Uterus (tissue), 4 donors: ENCODE measurements around the gene ELK3. TPM values are rescaled to one million over a fixed set of nuclear protein-coding genes. Genes with fewer than 3 reads are reported as not detected.

Source experiments
- DNase-seq, 2 donors: peaks; one replicate each; pipeline ENCODE4 v3.0.0-alpha.2; 2019 to 2020
- H3K27ac ChIP-seq, 2 donors: fragments of 200-600 bp; sonication (generic); 1 replicate in 1 of 2; 2 replicates in 1 of 2; pipeline ENCODE4 v1.5.1; 2016 to 2018
- H3K27me3 ChIP-seq, 2 donors: fragments of 200-600 bp; sonication (generic); one replicate each; pipeline ENCODE4 v1.5.1; 2018 to 2019; ENCODE audit warnings: control low read depth in 1 of 2
- H3K36me3 ChIP-seq, 2 donors: fragments of 200-600 bp; sonication (generic); one replicate each; pipeline ENCODE4 v1.5.1; 2019; ENCODE audit warnings: control low read depth in 1 of 2
- H3K4me1 ChIP-seq, 2 donors: fragments of 200-600 bp; sonication (generic); one replicate each; pipeline ENCODE4 v1.5.1; 2018 to 2019; ENCODE audit warnings: control low read depth in 1 of 2
- H3K4me3 ChIP-seq, 2 donors: fragments of 200-600 bp; sonication (generic); 1 replicate in 1 of 2; 2 replicates in 1 of 2; pipeline ENCODE4 v1.5.1; 2018 to 2019; ENCODE audit warnings: mild to moderate bottlenecking in 1 of 2
- H3K9me3 ChIP-seq, 2 donors: fragments of 200-600 bp; sonication (generic); one replicate each; pipeline ENCODE4 v1.5.1; 2019; ENCODE audit warnings: control low read depth in 1 of 2
- CTCF ChIP-seq, 4 experiments: fragments of 200-600 bp in 2 of 4; fragments of 450-650 bp in 2 of 4; sonication (generic) in 2 of 4; IDR thresholded peaks; one replicate each; pipeline ENCODE4 v1.5.1; 2016 to 2019; ENCODE audit warnings: antibody characterized with exemption in 4 of 4, mild to moderate bottlenecking in 2 of 4, moderate library complexity in 1 of 4
- POLR2A ChIP-seq, 2 donors: fragments of 450-650 bp; IDR thresholded peaks; one replicate each; pipeline ENCODE4 v1.6.1; 2016; ENCODE audit warnings: antibody characterized with exemption in 2 of 2, mild to moderate bottlenecking in 1 of 2, moderate library complexity in 1 of 2
- intact Hi-C: fragments of 100-400 bp; cut with DNase I; formaldehyde crosslinking; loops from one replicate; pipeline ENCODE4 v1.15.1; 2023; ENCODE audit warnings: low total_unique reads
- total RNA-seq, 4 donors: library from RNA; depleted of rRNA in 3 of 4; stranded (reverse); fragments of >200 nt in 3 of 4; gene quantifications; one replicate each; pipeline versions ENCODE4 v1.1.0 to v1.2.4, GENCODE V29; 2014 to 2023
- donor health status: DM: yes; HTN: yes; CAD: no.

ELK3 gene
- total RNA-seq, 4 donors from 2014 or later = 36.8 to 81.1 (median 44.9) TPM

GRCh38 chr12:96223411-96224218 lies 29.4 kb downstream of the ELK3 start:
- Histone ChIP-seq H3K4me1 (peaks cover 7 to 10% of the 10 kb centered on the region in 2 donors), H3K9me3 (no peaks in the 10 kb centered on the region), H3K4me3 (no peak overlapping the region), H3K27ac (peak overlapping the region; percentile 71 to 83), H3K36me3 (no peaks in the 10 kb centered on the region), H3K27me3 (no peaks in the 10 kb centered on the region)
- TF ChIP-seq CTCF (IDR thresholded peaks at IDR 0.05) (no peak), POLR2A (IDR thresholded peaks at IDR 0.05) (no peak)
- DNase-seq = peak in 1 of 2 donors; percentile 15
- intact Hi-C loops = no loop called here

GRCh38 chr12:96224219-96224615 lies 30.0 kb downstream of the ELK3 start:
- intact Hi-C loops = no loop called here
- Histone ChIP-seq H3K27ac (peak overlapping the region; percentile 71 to 83), H3K36me3 (no peaks in the 10 kb centered on the region), H3K4me3 (no peak overlapping the region), H3K27me3 (no peaks in the 10 kb centered on the region), H3K4me1 (peaks cover 7 to 10% of the 10 kb centered on the region in 2 donors), H3K9me3 (no peaks in the 10 kb centered on the region)
- DNase-seq = peak in 1 of 2 donors; percentile 8
- TF ChIP-seq POLR2A (IDR thresholded peaks at IDR 0.05) = no peak
- no peak for TF ChIP-seq CTCF (IDR thresholded peaks at IDR 0.05)

- no peaks in the 10 kb centered on the region for H3K9me3 ChIP-seq
- peak overlapping the region; percentile 71 to 83 for H3K27ac ChIP-seq
- intact Hi-C loops = no loop called here
- H3K36me3 ChIP-seq = no peaks in the 10 kb centered on the region
- H3K4me1 ChIP-seq = peaks cover 10 to 13% of the 10 kb centered on the region in 2 donors
- H3K27me3 ChIP-seq = no peaks in the 10 kb centered on the region
- no peak overlapping the region for H3K4me3 ChIP-seq
- DNase-seq = peak; percentile 59 to 75
- TF ChIP-seq POLR2A (IDR thresholded peaks at IDR 0.05) (no peak), CTCF (IDR thresholded peaks at IDR 0.05) (no peak)
Measured at GRCh38 chr12:96225044-96225855, 31.1 kb downstream of the ELK3 start.

- intact Hi-C loops = no loop called here
- no peak for DNase-seq
- Histone ChIP-seq H3K4me3 (no peak overlapping the region), H3K4me1 (peaks cover 10 to 13% of the 10 kb centered on the region in 2 donors), H3K27ac (peak overlapping the region; percentile 71 to 83), H3K9me3 (no peaks in the 10 kb centered on the region), H3K36me3 (no peaks in the 10 kb centered on the region), H3K27me3 (no peaks in the 10 kb centered on the region)
- no peak for TF ChIP-seq CTCF (IDR thresholded peaks at IDR 0.05)
- TF ChIP-seq POLR2A (IDR thresholded peaks at IDR 0.05) = no peak
Measured at GRCh38 chr12:96225994-96226399, 31.8 kb downstream of the ELK3 start.

- peaks cover 10 to 13% of the 10 kb centered on the region in 2 donors for H3K4me1 ChIP-seq
- H3K36me3 ChIP-seq = no peaks in the 10 kb centered on the region
- H3K9me3 ChIP-seq = no peaks in the 10 kb centered on the region
- H3K27me3 ChIP-seq = no peaks in the 10 kb centered on the region
- H3K4me3 ChIP-seq = no peak overlapping the region
- DNase-seq = no peak
- TF ChIP-seq CTCF (IDR thresholded peaks at IDR 0.05) (no peak), POLR2A (IDR thresholded peaks at IDR 0.05) (no peak)
- H3K27ac ChIP-seq = peak overlapping the region in 1 of 2 donors; percentile 83
- intact Hi-C loops = no loop called here
Measured at GRCh38 chr12:96226401-96226800, 32.2 kb downstream of the ELK3 start.
